PC-3 (cell line): ENCODE results near the gene BEST3. TPM values are rescaled to one million over a fixed set of nuclear protein-coding genes. Genes with fewer than 3 reads are reported as not detected.

Experiments used
- ATAC-seq: fragments of 200-7000 bp; cut with Tn5 transposase; 2 replicates; pipeline ENCODE4 v1.9.1; 2020; ENCODE audit warnings: mild to moderate bottlenecking, moderate library complexity
- BruUV-seq: library from RNA; stranded (reverse); fragments of 400-500 nt; replicated peaks from 2 replicates; lab custom pipeline; 2021; lab: Mats Ljungman, UMichigan
- CTCF ChIA-PET: fragments of 300-600 bp; sonication (Branson Sonifier 250); formaldehyde crosslinking; loops from one replicate; lab custom pipeline; 2022; ENCODE audit warnings: antibody characterized with exemption; lab: Charles Lee
- POLR2A ChIA-PET: fragments of 300-600 bp; sonication (Branson Sonifier 250); formaldehyde crosslinking; loops from one replicate; lab custom pipeline; 2022; ENCODE audit warnings: antibody characterized with exemption; ENCODE audit not compliant: unreplicated experiment; lab: Charles Lee
- DNase-seq: peaks from one replicate; pipeline ENCODE4 v3.0.0-alpha.2; 2015
- H2AFZ ChIP-seq: fragments of 300-600 bp; sonication (generic); 2 replicates; pipeline ENCODE4 v1.6.0; 2016; ENCODE audit warnings: antibody characterized with exemption, low read length
- H3F3A ChIP-seq: fragments of 300-600 bp; sonication (generic); one replicate; pipeline ENCODE4 v1.6.0; 2017; ENCODE audit warnings: antibody characterized with exemption, low read length, control low read depth, mild to moderate bottlenecking; ENCODE audit not compliant: unreplicated experiment
- H3K27ac ChIP-seq: fragments of 300-600 bp; sonication (generic); 2 replicates; pipeline ENCODE4 v1.5.1; 2016; ENCODE audit warnings: mild to moderate bottlenecking, low read length
- H3K27me3 ChIP-seq: fragments of 300-600 bp; sonication (generic); 2 replicates; pipeline ENCODE4 v1.6.1; 2016; ENCODE audit warnings: low read length, mixed read lengths
- H3K36me3 ChIP-seq: fragments of 300-600 bp; sonication (generic); 2 replicates; pipeline ENCODE4 v1.6.1; 2016; ENCODE audit warnings: low read depth, mixed run types, low read length, mixed read lengths
- H3K4me1 ChIP-seq: fragments of 300-600 bp; sonication (generic); 2 replicates; pipeline ENCODE4 v1.5.1; 2016; ENCODE audit warnings: low read length; ENCODE audit not compliant: insufficient read depth
- H3K4me2 ChIP-seq: fragments of 300-600 bp; sonication (generic); 2 replicates; pipeline ENCODE4 v1.6.0; 2016; ENCODE audit warnings: low read length
- H3K4me3 ChIP-seq: fragments of 300-600 bp; sonication (generic); 2 replicates; pipeline ENCODE4 v1.5.1; 2016; ENCODE audit warnings: mild to moderate bottlenecking, low read length, mixed read lengths
- H3K79me2 ChIP-seq: fragments of 300-600 bp; sonication (generic); 2 replicates; pipeline ENCODE4 v1.6.1; 2017; ENCODE audit warnings: low read length, mixed read lengths
- H3K9ac ChIP-seq: fragments of 300-600 bp; sonication (generic); 2 replicates; pipeline ENCODE4 v1.6.0; 2016; ENCODE audit warnings: mild to moderate bottlenecking, low read length
- H3K9me2 ChIP-seq: fragments of 300-600 bp; sonication (generic); replicated peaks from 2 replicates; pipeline ENCODE4 v1.6.1; 2016; ENCODE audit warnings: mixed run types, low read length, mixed read lengths
- H3K9me3 ChIP-seq: fragments of 300-600 bp; sonication (generic); 2 replicates; pipeline ENCODE4 v1.6.1; 2016; ENCODE audit warnings: low read length, mixed read lengths
- H4K20me1 ChIP-seq: fragments of 300-600 bp; sonication (generic); 2 replicates; pipeline ENCODE4 v1.6.1; 2016; ENCODE audit warnings: low read length, mixed read lengths
- CTCF ChIP-seq: fragments of 300-600 bp; sonication (generic); conservative IDR thresholded peaks from 2 replicates; pipeline ENCODE4 v1.5.1; 2017; ENCODE audit warnings: antibody characterized with exemption, low read depth, mild to moderate bottlenecking, low read length
- EZH2 ChIP-seq: fragments of 300-600 bp; sonication (generic); IDR thresholded peaks from one replicate; pipeline ENCODE4 v1.6.1; 2017; ENCODE audit warnings: antibody characterized with exemption, mild to moderate bottlenecking, low read length; ENCODE audit not compliant: unreplicated experiment
- EZH2phosphoT487 ChIP-seq: fragments of 300-600 bp; sonication (generic); IDR thresholded peaks from 2 replicates; pipeline ENCODE4 v1.6.1; 2018; ENCODE audit warnings: mild to moderate bottlenecking, antibody characterized with exemption, low read length, borderline replicate concordance
- intact Hi-C: fragments of 100-400 bp; cut with micrococcal nuclease; formaldehyde crosslinking; loops from 2 replicates; pipeline ENCODE4 v1.9.0; 2023
- total RNA-seq: library from RNA; depleted of rRNA; stranded (reverse); fragments of >200 nt; gene quantifications from 2 replicates; pipeline ENCODE4 v1.2.3, GENCODE V29; 2014

BEST3 gene
- total RNA-seq, 1 experiment from 2014 or later: 0.55 TPM

GRCh38 chr12:69630191-69630590 lies 68.9 kb downstream of the BEST3 start:
- no peaks in the 10 kb centered on the region for H3K36me3 ChIP-seq
- H2AFZ ChIP-seq: no peak overlapping the region
- no peak overlapping the region for H3K27ac ChIP-seq
- H3K79me2 ChIP-seq: no peaks in the 10 kb centered on the region
- CTCF ChIA-PET: no interaction called here
- POLR2A ChIA-PET: no interaction called here
- no peaks in the 10 kb centered on the region for H3F3A ChIP-seq
- no peaks in the 10 kb centered on the region for H4K20me1 ChIP-seq
- TF ChIP-seq EZH2: no peak
- TF ChIP-seq CTCF: peak; percentile 47
- no peak for TF ChIP-seq EZH2phosphoT487
- no peak overlapping the region for H3K4me3 ChIP-seq
- ATAC-seq: peak; percentile 29; the same call in 1 of the 2 replicates
- H3K4me1 ChIP-seq: no peaks in the 10 kb centered on the region
- no TSS peak for BruUV-seq
- H3K4me2 ChIP-seq: no peak overlapping the region
- H3K9me3 ChIP-seq: no peaks in the 10 kb centered on the region
- no peaks in the 10 kb centered on the region for H3K9me2 ChIP-seq
- peak; percentile 15 for DNase-seq
- no peak overlapping the region for H3K9ac ChIP-seq
- intact Hi-C loops: no loop called here
- H3K27me3 ChIP-seq: no peaks in the 10 kb centered on the region

- Histone ChIP-seq H3K4me3 (no peak overlapping the region), H4K20me1 (no peaks in the 10 kb centered on the region), H3K79me2 (no peaks in the 10 kb centered on the region), H3F3A (no peaks in the 10 kb centered on the region), H3K4me1 (no peaks in the 10 kb centered on the region), H3K27me3 (no peaks in the 10 kb centered on the region), H3K9me2 (no peaks in the 10 kb centered on the region), H3K9me3 (no peaks in the 10 kb centered on the region), H2AFZ (no peak overlapping the region), H3K27ac (no peak overlapping the region), H3K36me3 (no peaks in the 10 kb centered on the region), H3K4me2 (no peak overlapping the region), H3K9ac (no peak overlapping the region)
- ATAC-seq (no peak), DNase-seq (no peak)
- ChIA-PET CTCF (no interaction called here), POLR2A (no interaction called here)
- BruUV-seq: no TSS peak
- intact Hi-C loops: no loop called here
- TF ChIP-seq CTCF (no peak), EZH2 (no peak), EZH2phosphoT487 (no peak)
These were observed 71.6 kb downstream of the BEST3 start for GRCh38 chr12:69627501-69627900.

GRCh38 chr12:69623970-69624369 lies 75.1 kb downstream of the BEST3 start:
- Histone ChIP-seq H3F3A (no peaks in the 10 kb centered on the region), H2AFZ (no peak overlapping the region), H3K4me1 (no peaks in the 10 kb centered on the region), H4K20me1 (no peaks in the 10 kb centered on the region), H3K9me2 (no peaks in the 10 kb centered on the region), H3K79me2 (no peaks in the 10 kb centered on the region), H3K27ac (no peak overlapping the region), H3K4me2 (no peak overlapping the region), H3K27me3 (no peaks in the 10 kb centered on the region), H3K9ac (no peak overlapping the region), H3K4me3 (no peak overlapping the region), H3K9me3 (no peaks in the 10 kb centered on the region), H3K36me3 (no peaks in the 10 kb centered on the region)
- no peak for ATAC-seq
- ChIA-PET POLR2A (no interaction called here), CTCF (no interaction called here)
- intact Hi-C loops: no loop called here
- TF ChIP-seq EZH2phosphoT487: no peak
- no peak for TF ChIP-seq EZH2
- TF ChIP-seq CTCF: no peak
- no peak for DNase-seq
- no TSS peak for BruUV-seq
